Cardiac muscle cell (in vitro differentiated cells and primary cell): ENCODE results near the gene LYPD6. TPM values are rescaled to one million over a fixed set of nuclear protein-coding genes. Genes with fewer than 3 reads are reported as not detected.

Experiments used
- DNase-seq, 2 donors: peaks; one replicate each; pipeline versions ENCODE4 v3.0.0 to v3.0.0-alpha.2; 2010 to 2017; ENCODE audit warnings: low read depth in 1 of 2, low spot score in 1 of 2
- H3K27ac ChIP-seq: fragments of 200-600 bp; sonication (generic); 2 replicates; pipeline ENCODE4 v1.5.1; 2016
- H3K27me3 ChIP-seq: fragments of 200-600 bp; sonication (generic); 2 replicates; pipeline ENCODE4 v1.6.0; 2016; ENCODE audit warnings: control low read depth
- H3K36me3 ChIP-seq: fragments of 200-600 bp; sonication (generic); 2 replicates; pipeline ENCODE4 v1.5.1; 2016; ENCODE audit warnings: control low read depth
- H3K4me1 ChIP-seq: fragments of 200-600 bp; sonication (generic); 2 replicates; pipeline ENCODE4 v1.8.1; 2017; ENCODE audit warnings: low read depth, mild to moderate bottlenecking, mixed run types
- H3K4me3 ChIP-seq: fragments of 200-600 bp; sonication (generic); 2 replicates; pipeline ENCODE4 v1.5.1; 2016; ENCODE audit warnings: mild to moderate bottlenecking
- H3K9me3 ChIP-seq: fragments of 200-600 bp; sonication (generic); 2 replicates; pipeline ENCODE4 v1.5.1; 2017; ENCODE audit warnings: low read depth, mild to moderate bottlenecking, control low read depth
- polyA plus RNA-seq: library from polyadenylated mRNA; unstranded; fragments of >200 nt; fragmentation: Nextera tagmentation; extraction: Ambion mirVana; gene quantifications from 2 replicates; pipeline ENCODE4 v1.2.1, GENCODE V29; 2016
- total RNA-seq: library from RNA; depleted of rRNA; stranded (reverse); fragments of >200 nt; gene quantifications from 2 replicates; pipeline ENCODE4 v1.2.3, GENCODE V29; 2016
- TF ChIP-seq, protein P1 (sequence below): IDR thresholded peaks from 2 replicates; pipeline ENCODE4 v1.5.1; 2012; ENCODE audit warnings: low read depth, mild to moderate bottlenecking, low read length

The LYPD6 gene
- total and polyA plus RNA-seq, 2 experiments from 2014 or later, result 5.8 to 7.6 TPM

DNA sequence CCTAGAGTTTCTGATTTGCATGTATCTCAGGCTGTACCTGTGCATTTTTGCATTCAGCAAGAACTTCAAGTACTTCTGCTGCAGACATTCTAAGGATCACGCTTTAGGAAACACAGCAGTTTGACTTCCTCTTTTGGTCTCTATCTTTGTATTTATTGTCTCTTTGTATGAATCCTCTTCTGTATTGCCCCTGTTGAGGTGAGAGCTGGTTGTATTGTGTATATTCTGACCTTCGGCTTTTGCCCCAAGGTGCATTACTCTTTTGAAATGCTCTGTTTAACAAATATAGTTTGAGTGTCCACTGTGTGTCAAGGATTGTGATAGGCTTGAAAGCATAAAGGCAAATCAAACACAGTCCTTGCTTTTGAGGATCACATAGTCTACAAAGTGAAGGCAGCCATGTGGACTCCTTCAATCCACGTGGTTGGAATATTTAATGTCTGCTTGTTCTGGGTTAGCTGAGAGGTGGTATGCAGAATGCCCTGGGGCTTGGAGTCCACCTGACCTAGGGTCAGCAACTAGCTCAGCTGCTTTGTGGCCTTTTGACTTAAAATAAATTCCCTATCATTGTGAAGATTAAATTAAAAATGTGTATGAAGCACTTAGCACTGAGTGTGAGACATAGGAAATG lies 108.1 kb downstream of the LYPD6 start:
- H3K9me3 ChIP-seq, result no peaks in the 10 kb centered on the region
- H3K27me3 ChIP-seq, result no peaks in the 10 kb centered on the region
- peaks cover 15% of the 10 kb centered on the region for H3K4me1 ChIP-seq
- H3K36me3 ChIP-seq, result no peaks in the 10 kb centered on the region
- no peak overlapping the region for H3K4me3 ChIP-seq
- TF ChIP-seq, protein P1, sequence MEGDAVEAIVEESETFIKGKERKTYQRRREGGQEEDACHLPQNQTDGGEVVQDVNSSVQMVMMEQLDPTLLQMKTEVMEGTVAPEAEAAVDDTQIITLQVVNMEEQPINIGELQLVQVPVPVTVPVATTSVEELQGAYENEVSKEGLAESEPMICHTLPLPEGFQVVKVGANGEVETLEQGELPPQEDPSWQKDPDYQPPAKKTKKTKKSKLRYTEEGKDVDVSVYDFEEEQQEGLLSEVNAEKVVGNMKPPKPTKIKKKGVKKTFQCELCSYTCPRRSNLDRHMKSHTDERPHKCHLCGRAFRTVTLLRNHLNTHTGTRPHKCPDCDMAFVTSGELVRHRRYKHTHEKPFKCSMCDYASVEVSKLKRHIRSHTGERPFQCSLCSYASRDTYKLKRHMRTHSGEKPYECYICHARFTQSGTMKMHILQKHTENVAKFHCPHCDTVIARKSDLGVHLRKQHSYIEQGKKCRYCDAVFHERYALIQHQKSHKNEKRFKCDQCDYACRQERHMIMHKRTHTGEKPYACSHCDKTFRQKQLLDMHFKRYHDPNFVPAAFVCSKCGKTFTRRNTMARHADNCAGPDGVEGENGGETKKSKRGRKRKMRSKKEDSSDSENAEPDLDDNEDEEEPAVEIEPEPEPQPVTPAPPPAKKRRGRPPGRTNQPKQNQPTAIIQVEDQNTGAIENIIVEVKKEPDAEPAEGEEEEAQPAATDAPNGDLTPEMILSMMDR, result no peak
- DNase-seq, result no peak
- H3K27ac ChIP-seq, result no peak overlapping the region

- Histone ChIP-seq H3K27ac (no peak overlapping the region), H3K9me3 (no peaks in the 10 kb centered on the region), H3K4me1 (peaks cover 15% of the 10 kb centered on the region), H3K4me3 (no peak overlapping the region), H3K36me3 (no peaks in the 10 kb centered on the region), H3K27me3 (no peaks in the 10 kb centered on the region)
- DNase-seq, result peak in 1 of 2 donors; percentile 35
- TF ChIP-seq, protein P1, result no peak
These were observed 110.9 kb downstream of the LYPD6 start for GRCh38 chr2:149441255-149441654.

- H3K27me3 ChIP-seq, result no peaks in the 10 kb centered on the region
- DNase-seq, result no peak
- TF ChIP-seq, protein P1, result no peak
- H3K27ac ChIP-seq, result no peak overlapping the region
- no peaks in the 10 kb centered on the region for H3K36me3 ChIP-seq
- peaks cover 15% of the 10 kb centered on the region for H3K4me1 ChIP-seq
- H3K4me3 ChIP-seq, result no peak overlapping the region
- H3K9me3 ChIP-seq, result no peaks in the 10 kb centered on the region
These were observed 112.0 kb downstream of the LYPD6 start for GRCh38 chr2:149442346-149442745.

GRCh38 chr2:149443150-149443549 lies 112.8 kb downstream of the LYPD6 start:
- no peak overlapping the region for H3K4me3 ChIP-seq
- H3K4me1 ChIP-seq, result peaks cover 15% of the 10 kb centered on the region
- no peak overlapping the region for H3K27ac ChIP-seq
- TF ChIP-seq, protein P1, result no peak
- no peak for DNase-seq
- H3K27me3 ChIP-seq, result no peaks in the 10 kb centered on the region
- H3K36me3 ChIP-seq, result no peaks in the 10 kb centered on the region
- no peaks in the 10 kb centered on the region for H3K9me3 ChIP-seq

- TF ChIP-seq, protein P1, result no peak
- Histone ChIP-seq H3K36me3 (no peaks in the 10 kb centered on the region), H3K4me1 (peaks cover 9% of the 10 kb centered on the region), H3K27me3 (no peaks in the 10 kb centered on the region), H3K4me3 (no peak overlapping the region), H3K27ac (no peak overlapping the region), H3K9me3 (no peaks in the 10 kb centered on the region)
- no peak for DNase-seq
These were observed 116.4 kb downstream of the LYPD6 start for GRCh38 chr2:149446748-149447147.
